ENCODE results near the gene SNPH.

Gene SNPH

GRCh38 chr20:1330075-1330830 is 64.2 kb downstream of the SNPH start:
- Histone ChIP-seq H3K4me3 (ENCODE audit: low read length, poor library complexity, severe bottlenecking) (no peak overlapping the region), H3K27me3 (ENCODE audit: insufficient read depth, low read length, poor library complexity, severe bottlenecking) (no peaks in the 10 kb centered on the region), H3K36me3 (ENCODE audit: insufficient read depth, low read length) (no peaks in the 10 kb centered on the region), H3F3A (ENCODE audit: low read depth) (no peaks in the 10 kb centered on the region), H3K4me1 (ENCODE audit: insufficient read depth, low read length, poor library complexity, severe bottlenecking) (peaks cover 44% of the 10 kb centered on the region), H3K9me2 (replicated peaks; ENCODE audit: low read depth, low read length) (no peaks in the 10 kb centered on the region), H4K20me1 (ENCODE audit: insufficient read depth, low read length, poor library complexity, severe bottlenecking) (no peaks in the 10 kb centered on the region), H3K4me2 (ENCODE audit: low read depth, low read length, poor library complexity, severe bottlenecking) (peak overlapping the region; percentile 19), H3K9ac (ENCODE audit: low read depth, low read length, poor library complexity, severe bottlenecking) (peak overlapping the region; percentile 31), H3K9me3 (ENCODE audit: insufficient read depth, low read depth, low read length) (no peaks in the 10 kb centered on the region), H3K79me2 (ENCODE audit: insufficient read depth, low read length) (peaks cover 31% of the 10 kb centered on the region), H2AFZ (ENCODE audit: low read length) (no peak overlapping the region)
- TF ChIP-seq CTCF (conservative IDR thresholded peaks at IDR 0.05; ENCODE audit: low read length) (no peak), EZH2phosphoT487 (IDR thresholded peaks at IDR 0.05; ENCODE audit: borderline replicate concordance) (no peak)

GRCh38 chr20:1331101-1331500 is 65.0 kb downstream of the SNPH start:
- Histone ChIP-seq H3K4me1 (ENCODE audit: insufficient read depth, low read length, poor library complexity, severe bottlenecking) (peaks cover 39% of the 10 kb centered on the region), H3K79me2 (ENCODE audit: insufficient read depth, low read length) (peaks cover 22% of the 10 kb centered on the region), H3K9me3 (ENCODE audit: insufficient read depth, low read depth, low read length) (no peaks in the 10 kb centered on the region), H3K36me3 (ENCODE audit: insufficient read depth, low read length) (no peaks in the 10 kb centered on the region), H3F3A (ENCODE audit: low read depth) (no peaks in the 10 kb centered on the region), H4K20me1 (ENCODE audit: insufficient read depth, low read length, poor library complexity, severe bottlenecking) (no peaks in the 10 kb centered on the region), H3K9me2 (replicated peaks; ENCODE audit: low read depth, low read length) (no peaks in the 10 kb centered on the region), H2AFZ (ENCODE audit: low read length) (no peak overlapping the region), H3K4me3 (ENCODE audit: low read length, poor library complexity, severe bottlenecking) (no peak overlapping the region), H3K27me3 (ENCODE audit: insufficient read depth, low read length, poor library complexity, severe bottlenecking) (no peaks in the 10 kb centered on the region), H3K4me2 (ENCODE audit: low read depth, low read length, poor library complexity, severe bottlenecking) (no peak overlapping the region), H3K9ac (ENCODE audit: low read depth, low read length, poor library complexity, severe bottlenecking) (no peak overlapping the region)
- TF ChIP-seq EZH2phosphoT487 (IDR thresholded peaks at IDR 0.05; ENCODE audit: borderline replicate concordance) (no peak), CTCF (conservative IDR thresholded peaks at IDR 0.05; ENCODE audit: low read length) (no peak)

GRCh38 chr20:1331801-1332453 is 65.8 kb downstream of the SNPH start:
- peaks cover 14% of the 10 kb centered on the region for H3K79me2 ChIP-seq (ENCODE audit: insufficient read depth, low read length)
- H4K20me1 ChIP-seq (ENCODE audit: insufficient read depth, low read length, poor library complexity, severe bottlenecking) = no peaks in the 10 kb centered on the region
- no peaks in the 10 kb centered on the region for H3F3A ChIP-seq (ENCODE audit: low read depth)

More at GRCh38 chr20:1331801-1332453, 65.8 kb downstream of the SNPH start:
- Histone ChIP-seq H3K36me3 (ENCODE audit: insufficient read depth, low read length) (no peaks in the 10 kb centered on the region), H3K9me3 (ENCODE audit: insufficient read depth, low read depth, low read length) (no peaks in the 10 kb centered on the region), H2AFZ (ENCODE audit: low read length) (no peak overlapping the region), H3K9me2 (replicated peaks; ENCODE audit: low read depth, low read length) (no peaks in the 10 kb centered on the region), H3K4me1 (ENCODE audit: insufficient read depth, low read length, poor library complexity, severe bottlenecking) (peaks cover 30% of the 10 kb centered on the region), H3K4me2 (ENCODE audit: low read depth, low read length, poor library complexity, severe bottlenecking) (no peak overlapping the region), H3K9ac (ENCODE audit: low read depth, low read length, poor library complexity, severe bottlenecking) (no peak overlapping the region), H3K4me3 (ENCODE audit: low read length, poor library complexity, severe bottlenecking) (no peak overlapping the region), H3K27me3 (ENCODE audit: insufficient read depth, low read length, poor library complexity, severe bottlenecking) (no peaks in the 10 kb centered on the region)
- TF ChIP-seq CTCF (conservative IDR thresholded peaks at IDR 0.05; ENCODE audit: low read length) (no peak), EZH2phosphoT487 (IDR thresholded peaks at IDR 0.05; ENCODE audit: borderline replicate concordance) (no peak)
